Heart right ventricle (tissue), 16 donors: ENCODE results near the gene ZNF469. TPM values are rescaled to one million over a fixed set of nuclear protein-coding genes. Genes with fewer than 3 reads are reported as not detected.
"Not testable (repeated sequence)": the region's sequence is repeated elsewhere in the genome, so short reads cannot be mapped to it uniquely, and the experiment has no call there.

Experiments
- ATAC-seq, 8 donors: fragments of 200-7000 bp; cut with Tn5 transposase; one replicate each; pipeline ENCODE4 v1.9.1; 2020; ENCODE audit warnings: mild to moderate bottlenecking in 8 of 8, moderate library complexity in 8 of 8, moderate number of reproducible peaks in 1 of 8
- DNase-seq, 2 donors: peaks; one replicate each; pipeline ENCODE4 v3.0.0-alpha.2; 2020
- H3K27ac ChIP-seq, 10 donors: fragments of 200-600 bp; sonication (generic) in 2 of 10; one replicate each; pipeline versions ENCODE4 v1.5.0 to v1.8.0; 2020 to 2022; ENCODE audit warnings: mild to moderate bottlenecking in 3 of 10
- H3K27me3 ChIP-seq, 7 donors: fragments of 200-600 bp; one replicate each; pipeline ENCODE4 v1.8.0; 2021 to 2022; ENCODE audit warnings: mild to moderate bottlenecking in 2 of 7
- H3K36me3 ChIP-seq, 9 donors: fragments of 200-600 bp; sonication (generic) in 1 of 9; one replicate each; pipeline versions ENCODE4 v1.5.0 to v1.8.0; 2020 to 2022; ENCODE audit warnings: mild to moderate bottlenecking in 2 of 9
- H3K4me1 ChIP-seq, 9 donors: fragments of 200-600 bp; sonication (generic) in 1 of 9; one replicate each; pipeline versions ENCODE4 v1.5.0 to v1.8.0; 2020 to 2022; ENCODE audit warnings: mild to moderate bottlenecking in 4 of 9
- H3K4me3 ChIP-seq, 10 donors: fragments of 200-600 bp; sonication (generic) in 2 of 10; one replicate each; pipeline versions ENCODE4 v1.5.0 to v1.8.0; 2020 to 2022; ENCODE audit warnings: mild to moderate bottlenecking in 7 of 10, moderate library complexity in 2 of 10
- H3K9me3 ChIP-seq, 11 donors: fragments of 200-600 bp in 10 of 11; sonication (generic) in 2 of 11; one replicate each; pipeline versions ENCODE4 v1.5.0 to v1.8.0; 2013 to 2022; ENCODE audit warnings: mild to moderate bottlenecking in 2 of 11, control low read depth in 1 of 11, moderate library complexity in 1 of 11
- CTCF ChIP-seq, 9 donors: fragments of 200-600 bp; sonication (generic) in 2 of 9; IDR thresholded peaks; one replicate each; pipeline versions ENCODE4 v1.5.0 to v1.8.0; 2021 to 2022; ENCODE audit warnings: antibody characterized with exemption in 9 of 9, mild to moderate bottlenecking in 5 of 9, moderate library complexity in 1 of 9
- WGBS, 2 donors: extraction: QIAGEN DNeasy Blood & Tissue Kit; methylation state at CpG; one replicate each; pipeline ENCODE4 v1.1.7; 2013; ENCODE audit warnings: inconsistent platforms in 1 of 2; 5-methylcytosine and 5-hydroxymethylcytosine counted together
- intact Hi-C, 10 donors: fragments of 100-400 bp; cut with DNase I; formaldehyde crosslinking; loops; one replicate each; pipeline versions ENCODE4 v1.11.1 to v1.14.2; 2022
- polyA plus RNA-seq, 2 donors: library from polyadenylated mRNA; stranded (reverse); fragments of 200-250 nt; gene quantifications; one replicate each; pipeline ENCODE4 v1.2.3, GENCODE V29; 2013
- total RNA-seq, 10 donors: library from RNA; stranded (reverse); fragmentation: NEBNext Ultra II Directional in 3 of 10; extraction: Animal tissue kit (Norgen Biotek cat#: 25700) in 3 of 10; gene quantifications; one replicate each; pipeline versions ENCODE4 v1.2.1 to v1.2.4, GENCODE V29; 2021 to 2023
- donor health status: Arrhythmogenic right ventricular cardiomyopathy.
- donor health status: ischemic (EF 13 %, LVEDD 7.1; RV severe dilation, severe dysfunction).
- donor health status: healthy with polysubstance abuse.
- donor health status: DM: no; HTN: yes; CAD: no.
- donor health status: DM: no; HTN: no; CAD: no.
- donor health status: ischemic (EF 25% LVEDD 6.9; RV normal size, moderate dysfunction).
- donor health status: ischemic (EF 25% LVEDD 5.7; RV mildly dilated, moderate dysfunction).
- donor health status: healthy.
- donor health status: DM: yes; HTN: yes; CAD: no.
- donor health status: Ischemic cardiomyopathy.
- donor health status: ischemic (EF 35%, LVEDD 5.7; RV mildly dilated, moderate dysfunction).
- donor health status: nonischemic (EF 11% LVEDD 7.7; RV severe dilation, severe dysfunction).
- donor health status: DM: yes; HTN: yes; CAD: no.
- donor health status: PGD.
- donor health status: ischemic (EF 29% LVEDD 5.4; RV normal size, mild dysfunction).
- donor health status: nonischemic (EF 23%, LVEDD 6.1; RV moderate dilation, normal function).

ZNF469 gene
- total and polyA plus RNA-seq, 12 donors: 0.23 to 1.7 (median 1.00) TPM

GRCh38 chr16:88407807-88408206, 25.0 kb downstream of the ZNF469 start:
- Histone ChIP-seq H3K4me3 (no peak overlapping the region), H3K27ac (no peak overlapping the region), H3K27me3 (peaks cover 0 to 5% (median 0%) of the 10 kb centered on the region in 7 donors), H3K4me1 (peaks cover 0 to 12% (median 0%) of the 10 kb centered on the region in 9 donors), H3K36me3 (no peaks in the 10 kb centered on the region), H3K9me3 (no peaks in the 10 kb centered on the region)
- DNase-seq (no peak), ATAC-seq (no peak)
- no peak for TF ChIP-seq CTCF (IDR thresholded peaks at IDR 0.05)
- WGBS, 2 donors: 80 to 86% methylated on average over 5 of the region's 5 CpGs
- intact Hi-C loops: no loop called here

GRCh38 chr16:88408561-88409142, 25.9 kb downstream of the ZNF469 start:
- ATAC-seq (no peak), DNase-seq (no peak)
- H3K27me3 ChIP-seq: peaks cover 0 to 5% (median 0%) of the 10 kb centered on the region in 7 donors
- no peak for TF ChIP-seq CTCF (IDR thresholded peaks at IDR 0.05)
- H3K9me3 ChIP-seq: no peaks in the 10 kb centered on the region
- no peak overlapping the region for H3K4me3 ChIP-seq
- H3K4me1 ChIP-seq: peaks cover 0 to 12% (median 0%) of the 10 kb centered on the region in 9 donors
- intact Hi-C loops: no loop called here
- WGBS, 2 donors: 80 to 89% methylated on average over 15 of the region's 15 CpGs
- H3K36me3 ChIP-seq: no peaks in the 10 kb centered on the region
- no peak overlapping the region for H3K27ac ChIP-seq

GRCh38 chr16:88409296-88410065, 26.7 kb downstream of the ZNF469 start:
- no peak for DNase-seq
- Histone ChIP-seq H3K27ac (no peak overlapping the region), H3K36me3 (no peaks in the 10 kb centered on the region), H3K4me3 (no peak overlapping the region), H3K27me3 (peaks cover 0 to 4% (median 0%) of the 10 kb centered on the region in 7 donors), H3K9me3 (no peaks in the 10 kb centered on the region), H3K4me1 (peaks cover 0 to 12% (median 0%) of the 10 kb centered on the region in 9 donors)
- WGBS, 2 donors: 83 to 85% methylated on average over 28 to 29 of the region's 29 CpGs
- intact Hi-C loops: no loop called here
- no peak for TF ChIP-seq CTCF (IDR thresholded peaks at IDR 0.05)
- ATAC-seq: no peak

- DNase-seq, H3K4me3 ChIP-seq, H3K27me3 ChIP-seq, H3K36me3 ChIP-seq, H3K27ac ChIP-seq, ATAC-seq, H3K9me3 ChIP-seq, intact Hi-C loops: not testable (repeated sequence)
- peaks cover 0 to 12% (median 0%) of the 10 kb centered on the region in 9 donors for H3K4me1 ChIP-seq
- 94 to 96% methylated on average over 28 of the region's 28 CpGs for WGBS, 2 donors
Observed at GRCh38 chr16:88410297-88410968, 27.7 kb downstream of the ZNF469 start.
